ENCODE measurements around the gene ADAMTS2.

Gene ADAMTS2

DNA sequence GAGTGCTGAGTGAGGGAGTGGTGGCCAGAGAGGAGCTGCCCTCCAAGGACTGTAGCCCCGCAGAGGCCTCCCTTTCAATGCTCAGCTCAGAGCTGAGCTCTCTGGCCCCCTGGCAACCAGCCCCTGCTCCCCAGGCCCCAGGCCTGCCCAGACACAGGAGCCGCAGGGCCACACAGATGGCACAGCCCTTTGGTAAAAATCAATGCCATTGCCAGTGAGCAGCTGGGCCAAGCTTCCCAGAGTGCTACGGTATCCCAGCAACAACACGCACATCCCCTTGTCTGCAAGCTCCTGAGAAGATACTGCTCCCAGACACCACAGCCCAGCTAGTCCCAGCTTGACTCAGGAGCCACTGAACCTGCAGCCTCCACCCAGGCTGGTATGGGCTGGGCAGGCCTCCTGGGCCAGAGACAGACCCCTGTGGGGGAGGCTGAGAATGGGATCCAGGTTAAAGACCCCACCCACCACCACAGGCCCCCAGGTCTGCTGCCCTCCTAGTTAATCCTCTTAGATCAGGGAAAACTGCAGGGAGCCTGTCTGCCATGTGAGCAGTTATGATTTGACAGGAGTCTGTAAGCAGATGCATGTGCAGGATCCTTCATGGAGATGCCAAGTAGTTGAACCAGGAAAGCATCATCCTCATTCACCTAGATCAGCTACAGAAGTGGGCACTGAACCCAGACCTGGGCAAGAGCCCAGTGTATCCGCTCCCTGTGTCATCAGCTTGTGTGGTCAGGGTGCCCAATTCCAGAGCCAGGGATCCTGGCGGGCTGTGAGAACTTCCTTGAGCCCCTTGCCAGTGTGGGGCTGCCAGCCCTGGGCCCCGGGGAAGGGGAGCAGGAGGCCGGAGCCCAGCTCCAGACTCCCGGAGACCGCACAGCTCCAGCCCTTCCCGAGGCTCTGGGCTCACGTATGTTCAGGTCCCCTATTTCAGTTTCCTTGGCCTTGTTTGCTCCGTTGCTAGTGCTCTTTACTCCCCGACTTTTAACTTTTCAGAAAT, 26.7 kb upstream of the ADAMTS2 start:
- no peak for TF ChIP-seq TCF12 (IDR thresholded peaks at IDR 0.05; ENCODE audit: low read depth)
- no peak for TF ChIP-seq RAD21 (IDR thresholded peaks at IDR 0.05; ENCODE audit: low read depth)
- no peak for TF ChIP-seq NFIC (IDR thresholded peaks at IDR 0.05)
- TF ChIP-seq YY1 (IDR thresholded peaks at IDR 0.05; ENCODE audit: low read depth) = no peak
- TF ChIP-seq TAF1 (IDR thresholded peaks at IDR 0.05; ENCODE audit: low read depth) = no peak
- no peak for TF ChIP-seq ZBTB7A (IDR thresholded peaks at IDR 0.05; ENCODE audit: low read depth)
- TF ChIP-seq, protein P1, sequence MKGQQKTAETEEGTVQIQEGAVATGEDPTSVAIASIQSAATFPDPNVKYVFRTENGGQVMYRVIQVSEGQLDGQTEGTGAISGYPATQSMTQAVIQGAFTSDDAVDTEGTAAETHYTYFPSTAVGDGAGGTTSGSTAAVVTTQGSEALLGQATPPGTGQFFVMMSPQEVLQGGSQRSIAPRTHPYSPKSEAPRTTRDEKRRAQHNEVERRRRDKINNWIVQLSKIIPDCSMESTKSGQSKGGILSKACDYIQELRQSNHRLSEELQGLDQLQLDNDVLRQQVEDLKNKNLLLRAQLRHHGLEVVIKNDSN (IDR thresholded peaks at IDR 0.05) = no peak
- TF ChIP-seq, protein P2, sequence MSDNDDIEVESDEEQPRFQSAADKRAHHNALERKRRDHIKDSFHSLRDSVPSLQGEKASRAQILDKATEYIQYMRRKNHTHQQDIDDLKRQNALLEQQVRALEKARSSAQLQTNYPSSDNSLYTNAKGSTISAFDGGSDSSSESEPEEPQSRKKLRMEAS (IDR thresholded peaks at IDR 0.05) = no peak
- no peak for TF ChIP-seq FOXM1 (IDR thresholded peaks at IDR 0.05; ENCODE audit: borderline replicate concordance, low read depth)
- no peak for TF ChIP-seq TEAD4 (IDR thresholded peaks at IDR 0.05)
- no peak for TF ChIP-seq CREB1 (IDR thresholded peaks at IDR 0.05; ENCODE audit: low read depth)
- no peak for TF ChIP-seq CEBPB (IDR thresholded peaks at IDR 0.05)
- TF ChIP-seq EGR1 (IDR thresholded peaks at IDR 0.05) = no peak
- TF ChIP-seq, protein P3, sequence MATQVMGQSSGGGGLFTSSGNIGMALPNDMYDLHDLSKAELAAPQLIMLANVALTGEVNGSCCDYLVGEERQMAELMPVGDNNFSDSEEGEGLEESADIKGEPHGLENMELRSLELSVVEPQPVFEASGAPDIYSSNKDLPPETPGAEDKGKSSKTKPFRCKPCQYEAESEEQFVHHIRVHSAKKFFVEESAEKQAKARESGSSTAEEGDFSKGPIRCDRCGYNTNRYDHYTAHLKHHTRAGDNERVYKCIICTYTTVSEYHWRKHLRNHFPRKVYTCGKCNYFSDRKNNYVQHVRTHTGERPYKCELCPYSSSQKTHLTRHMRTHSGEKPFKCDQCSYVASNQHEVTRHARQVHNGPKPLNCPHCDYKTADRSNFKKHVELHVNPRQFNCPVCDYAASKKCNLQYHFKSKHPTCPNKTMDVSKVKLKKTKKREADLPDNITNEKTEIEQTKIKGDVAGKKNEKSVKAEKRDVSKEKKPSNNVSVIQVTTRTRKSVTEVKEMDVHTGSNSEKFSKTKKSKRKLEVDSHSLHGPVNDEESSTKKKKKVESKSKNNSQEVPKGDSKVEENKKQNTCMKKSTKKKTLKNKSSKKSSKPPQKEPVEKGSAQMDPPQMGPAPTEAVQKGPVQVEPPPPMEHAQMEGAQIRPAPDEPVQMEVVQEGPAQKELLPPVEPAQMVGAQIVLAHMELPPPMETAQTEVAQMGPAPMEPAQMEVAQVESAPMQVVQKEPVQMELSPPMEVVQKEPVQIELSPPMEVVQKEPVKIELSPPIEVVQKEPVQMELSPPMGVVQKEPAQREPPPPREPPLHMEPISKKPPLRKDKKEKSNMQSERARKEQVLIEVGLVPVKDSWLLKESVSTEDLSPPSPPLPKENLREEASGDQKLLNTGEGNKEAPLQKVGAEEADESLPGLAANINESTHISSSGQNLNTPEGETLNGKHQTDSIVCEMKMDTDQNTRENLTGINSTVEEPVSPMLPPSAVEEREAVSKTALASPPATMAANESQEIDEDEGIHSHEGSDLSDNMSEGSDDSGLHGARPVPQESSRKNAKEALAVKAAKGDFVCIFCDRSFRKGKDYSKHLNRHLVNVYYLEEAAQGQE (IDR thresholded peaks at IDR 0.05; ENCODE audit: low read depth) = no peak
- TF ChIP-seq EP300 (IDR thresholded peaks at IDR 0.05; ENCODE audit: borderline replicate concordance) = no peak

DNA sequence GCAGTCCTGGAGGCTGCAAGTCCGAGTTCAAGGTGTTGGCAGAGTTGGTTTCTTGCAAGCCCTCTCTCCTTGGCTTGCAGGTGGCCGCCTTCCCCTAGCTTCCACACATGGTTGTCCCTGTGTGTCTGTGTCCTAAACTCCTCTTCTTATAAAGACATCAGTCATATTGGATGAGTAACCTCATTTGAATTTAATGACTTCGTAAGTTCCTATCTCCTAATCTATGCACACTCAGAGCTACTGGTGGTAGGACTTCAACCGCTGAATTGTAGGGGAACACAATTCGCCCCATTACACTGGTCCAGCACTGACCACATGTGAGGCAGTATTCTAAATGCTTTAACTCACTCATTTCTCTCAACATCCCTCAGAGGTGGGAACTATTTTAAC, 25.9 kb upstream of the ADAMTS2 start:
- TF ChIP-seq NFIC (IDR thresholded peaks at IDR 0.05) = no peak
- no peak for TF ChIP-seq EP300 (IDR thresholded peaks at IDR 0.05; ENCODE audit: borderline replicate concordance)
- no peak for TF ChIP-seq EGR1 (IDR thresholded peaks at IDR 0.05)
- TF ChIP-seq, protein P3 (IDR thresholded peaks at IDR 0.05; ENCODE audit: low read depth) = no peak

DNA sequence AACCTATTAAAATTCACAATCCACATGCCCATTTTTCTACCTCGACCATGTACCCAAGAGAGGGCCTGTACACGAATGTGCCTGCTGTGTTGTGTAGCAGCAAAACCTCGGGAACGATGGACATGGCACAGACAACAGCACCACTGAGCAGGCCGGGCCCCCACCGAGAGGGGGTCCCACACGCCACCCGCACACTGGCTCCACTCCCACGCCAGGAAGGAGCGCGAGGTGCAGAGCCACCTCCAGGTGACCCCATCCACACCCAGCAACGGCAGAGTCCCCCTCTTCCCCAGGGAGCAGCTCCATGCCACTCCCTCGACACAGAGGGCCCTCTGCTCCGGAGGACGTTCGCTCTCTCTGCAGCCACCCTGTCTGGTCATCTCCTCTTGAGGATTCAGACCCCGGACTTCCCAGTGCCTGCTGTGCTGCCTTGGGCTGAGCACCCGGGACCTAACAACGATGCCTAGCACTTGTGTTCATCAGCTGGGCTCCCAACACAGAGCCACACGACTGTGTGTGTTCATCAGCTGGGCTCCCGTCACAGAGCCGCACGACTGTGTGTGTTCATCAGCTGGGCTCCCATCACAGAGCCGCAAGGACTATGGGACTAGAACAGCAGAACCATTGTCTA, 25.3 kb upstream of the ADAMTS2 start:
- TF ChIP-seq CEBPB (IDR thresholded peaks at IDR 0.05) (no peak), CREB1 (IDR thresholded peaks at IDR 0.05; ENCODE audit: low read depth) (no peak), ZBTB7A (IDR thresholded peaks at IDR 0.05; ENCODE audit: low read depth) (no peak), TEAD4 (IDR thresholded peaks at IDR 0.05) (no peak), RAD21 (IDR thresholded peaks at IDR 0.05; ENCODE audit: low read depth) (no peak)
- TF ChIP-seq, protein P3 (IDR thresholded peaks at IDR 0.05; ENCODE audit: low read depth) = no peak
- TF ChIP-seq, protein P2 (IDR thresholded peaks at IDR 0.05) = no peak
- TF ChIP-seq, protein P1 (IDR thresholded peaks at IDR 0.05) = no peak

DNA sequence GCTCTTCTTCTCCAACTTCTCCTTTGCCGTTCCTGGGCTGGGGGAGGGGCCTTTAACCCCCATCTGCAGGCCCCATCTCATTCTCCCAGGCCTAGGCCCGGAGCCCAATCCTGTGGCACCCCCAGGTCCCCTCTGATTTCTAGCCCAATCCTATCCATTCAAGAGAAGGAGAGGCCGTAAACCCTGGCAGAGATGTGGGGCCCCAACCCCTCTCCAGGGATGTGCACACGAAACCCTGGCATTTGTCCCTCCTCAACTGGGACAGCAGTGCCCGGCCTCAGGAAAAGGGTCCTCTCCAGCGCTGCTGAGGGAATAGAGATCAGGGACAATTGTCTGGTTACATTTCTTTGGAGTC, 24.2 kb upstream of the ADAMTS2 start:
- TF ChIP-seq YY1 (IDR thresholded peaks at IDR 0.05; ENCODE audit: low read depth) (no peak), TEAD4 (IDR thresholded peaks at IDR 0.05) (no peak), NFIC (IDR thresholded peaks at IDR 0.05) (no peak), FOXM1 (IDR thresholded peaks at IDR 0.05; ENCODE audit: borderline replicate concordance, low read depth) (no peak), EGR1 (IDR thresholded peaks at IDR 0.05) (no peak), EP300 (IDR thresholded peaks at IDR 0.05; ENCODE audit: borderline replicate concordance) (no peak), TAF1 (IDR thresholded peaks at IDR 0.05; ENCODE audit: low read depth) (no peak), CEBPB (IDR thresholded peaks at IDR 0.05) (no peak)
- TF ChIP-seq, protein P2 (IDR thresholded peaks at IDR 0.05) = no peak
- TF ChIP-seq, protein P1 (IDR thresholded peaks at IDR 0.05) = no peak
- TF ChIP-seq, protein P3 (IDR thresholded peaks at IDR 0.05; ENCODE audit: low read depth) = no peak
